H1 (cell line): ENCODE data around the gene SMYD1. TPM values are rescaled to one million over a fixed set of nuclear protein-coding genes. Genes with fewer than 3 reads are reported as not detected.

ENCODE experiments used
- JUND ChIP-seq: IDR thresholded peaks from 2 replicates; pipeline ENCODE4 v1.6.1; 2011; ENCODE audit warnings: mild to moderate bottlenecking, improper control_type of control experiment, low read length
- polyA plus RNA-seq, 7 experiments: library from polyadenylated mRNA; depleted of rRNA in 3 of 7; stranded (reverse) in 5 of 7; unstranded in 2 of 7; fragments of >200 nt in 5 of 7; fragments of 200-250 nt in 2 of 7; gene quantifications; 1 replicate in 5 of 7; 2 replicates in 1 of 7; 4 replicates in 1 of 7; pipeline versions ENCODE4 v1.2.1 to v1.2.3, GENCODE V29; 2011 to 2013; ENCODE audit warnings: missing spikeins in 2 of 7, mixed read lengths in 2 of 7
- total RNA-seq: library from RNA; stranded (reverse); fragmentation: NEBNext Ultra II Directional; extraction: Animal tissue kit (Norgen Biotek cat#: 25700); gene quantifications from 2 replicates; pipeline ENCODE4 v1.2.1, GENCODE V29; 2021

Gene SMYD1
- total and polyA plus RNA-seq, 2 of the 8 experiments (the other 6 are each of a cell fraction or from before 2014, with no cell fraction given), result 0.06 TPM; not detected in 1

DNA sequence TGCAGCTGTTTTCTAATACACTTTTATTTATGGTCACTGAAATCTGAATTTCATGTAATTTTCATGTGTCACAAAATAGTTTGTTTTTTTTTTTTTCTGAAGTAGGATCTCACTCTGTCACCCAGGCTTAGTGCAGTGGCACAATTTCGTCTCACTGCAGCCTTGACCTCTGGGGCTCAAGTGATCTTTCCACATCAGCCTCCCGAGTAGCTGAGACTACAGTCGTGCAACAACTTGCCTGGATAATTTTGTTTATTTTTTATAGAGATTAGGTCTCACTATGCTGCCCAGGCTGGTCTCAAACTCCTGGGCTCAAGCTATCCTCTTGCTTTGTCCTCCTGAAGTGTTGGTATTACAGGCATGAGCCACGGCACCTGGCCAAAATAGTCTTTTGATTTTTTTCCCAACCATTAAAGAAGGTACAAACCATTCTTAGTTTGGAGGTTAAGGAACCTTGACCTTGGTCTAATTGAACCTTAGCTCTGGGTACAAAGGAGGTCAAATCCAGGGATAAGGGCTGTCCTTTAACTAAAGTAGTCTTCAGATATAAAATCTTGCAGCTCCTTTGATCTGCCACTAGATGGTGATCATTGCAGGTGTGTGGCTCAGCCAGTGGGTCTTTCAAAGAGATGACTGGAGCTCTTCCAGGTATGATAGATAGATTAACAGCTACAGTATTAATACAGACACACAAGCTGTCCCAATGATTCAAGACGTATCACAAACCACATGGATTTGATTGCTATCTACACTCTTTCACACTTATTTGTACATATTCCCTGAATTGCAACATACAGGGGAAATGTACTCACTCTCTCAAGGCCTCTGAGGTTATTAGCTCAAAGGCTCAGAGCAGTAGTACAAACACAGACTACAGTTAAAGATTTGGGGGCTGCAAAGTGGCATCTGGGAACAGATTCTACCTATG lies 7.4 kb upstream of the SMYD1 start (continued):
- 0 out of 2 replicates have a peak, but pooled peaks have one; percentile 26 for TF ChIP-seq JUND
